Skin epidermis (tissue), 12 donors: ENCODE measurements around the gene NFYB.
"Not testable (repeated sequence)": the region's sequence is repeated elsewhere in the genome, so short reads cannot be mapped to it uniquely, and the experiment has no call there.

Experiments used
- H3K27ac ChIP-seq, 21 experiments: fragments of 200-600 bp; sonication (generic) in 11 of 21; one replicate each; pipeline ENCODE4 v1.5.0; 2020; ENCODE audit warnings: mild to moderate bottlenecking in 3 of 21, inconsistent platforms in 2 of 21, moderate library complexity in 2 of 21
- H3K4me3 ChIP-seq, 7 experiments: fragments of 200-600 bp; sonication (generic) in 2 of 7; one replicate each; pipeline ENCODE4 v1.5.0; 2020; ENCODE audit warnings: inconsistent platforms in 2 of 7, mild to moderate bottlenecking in 2 of 7, moderate library complexity in 1 of 7

NFYB gene

DNA sequence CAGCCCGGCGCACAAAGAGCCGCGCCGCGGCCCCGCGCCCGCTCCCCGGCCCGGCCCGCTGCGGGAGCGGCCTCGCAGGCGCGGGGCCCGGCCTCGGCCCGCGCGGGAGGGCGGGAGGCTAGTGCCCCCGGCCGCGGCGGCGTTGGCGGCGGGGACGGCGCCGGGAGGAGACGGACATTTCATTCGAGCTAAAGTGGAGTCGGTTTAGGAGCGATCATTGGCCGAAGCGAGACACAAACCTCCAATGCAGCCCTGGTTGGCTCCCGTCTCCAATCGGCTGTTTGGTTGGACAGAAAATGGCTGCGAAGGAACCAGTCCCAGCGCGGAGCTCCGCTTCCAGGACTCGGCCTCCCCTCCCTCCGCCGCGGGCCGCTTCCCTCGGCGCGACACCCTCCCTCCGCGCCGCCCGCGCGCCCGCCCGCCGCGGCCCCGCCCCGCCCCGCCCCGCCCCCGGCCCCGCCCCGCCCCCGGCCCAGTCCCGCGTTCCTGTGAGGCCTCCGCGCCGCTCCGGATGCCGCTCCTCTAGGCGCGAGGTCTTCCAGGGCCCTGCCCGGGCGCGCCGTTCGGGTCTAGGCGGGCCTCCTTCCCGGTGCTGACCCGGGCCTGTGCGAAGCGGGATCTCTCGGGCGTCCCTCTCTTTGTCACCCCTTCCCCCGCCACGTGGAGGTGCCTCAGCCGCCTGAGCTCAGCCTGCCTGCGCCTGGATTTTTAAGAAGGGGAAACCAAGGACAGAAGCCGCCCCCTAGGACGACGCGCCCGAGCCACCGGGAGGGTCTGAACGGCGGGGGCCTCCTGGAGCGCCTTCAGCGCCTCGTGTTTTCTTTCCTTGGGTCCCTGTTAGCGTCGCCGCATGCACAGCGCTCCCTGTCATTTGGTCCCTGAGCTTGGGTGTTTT is at the start of gene NFYB:
NFYB (minus strand) TSS at position 309 of the 895 bp plus-strand sequence. CDS start 2,757 bp downstream, outside the sequence.
- peak within 1 kb of the TSS; percentile 54 to 93 (median 86) for H3K27ac ChIP-seq
- peak within 1 kb of the TSS; percentile 57 to 74 (median 66) for H3K4me3 ChIP-seq

DNA sequence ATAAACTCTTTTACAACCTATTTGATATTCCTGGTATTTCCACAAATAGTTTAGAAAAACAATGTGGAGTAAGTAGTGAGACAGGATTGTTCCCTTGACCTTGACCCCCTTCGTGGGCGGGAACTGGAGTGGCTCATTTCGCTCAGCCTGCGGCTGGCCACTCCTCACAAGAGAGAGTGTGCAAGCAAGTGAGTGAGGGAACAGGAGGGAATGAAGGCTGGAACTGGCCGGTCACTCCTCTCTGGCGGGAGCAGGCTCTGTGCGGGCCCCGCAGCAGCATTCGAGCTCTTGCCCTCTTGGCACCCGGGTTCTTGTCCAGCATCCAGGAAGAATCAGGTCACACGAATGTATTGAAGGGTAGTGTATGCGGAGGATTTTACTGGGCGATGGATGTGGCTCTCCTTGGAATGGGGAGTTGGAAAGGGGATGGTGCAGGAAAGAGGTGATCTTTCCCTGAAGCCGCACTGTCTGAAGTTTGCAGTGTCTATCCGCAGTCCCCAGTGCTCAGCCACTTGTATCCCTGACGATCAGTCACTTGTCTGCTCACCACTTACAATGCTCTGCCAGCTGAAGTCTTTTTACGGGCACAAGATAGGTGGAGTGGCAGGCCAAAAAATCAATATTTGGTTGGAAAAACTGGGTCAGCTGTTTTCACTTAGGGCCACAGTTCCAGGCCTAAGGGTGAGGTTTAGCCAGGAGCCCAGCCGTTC is 49.6 kb upstream of the NFYB start:
- no peak overlapping the region for H3K4me3 ChIP-seq
- H3K27ac ChIP-seq: no peak overlapping the region

DNA sequence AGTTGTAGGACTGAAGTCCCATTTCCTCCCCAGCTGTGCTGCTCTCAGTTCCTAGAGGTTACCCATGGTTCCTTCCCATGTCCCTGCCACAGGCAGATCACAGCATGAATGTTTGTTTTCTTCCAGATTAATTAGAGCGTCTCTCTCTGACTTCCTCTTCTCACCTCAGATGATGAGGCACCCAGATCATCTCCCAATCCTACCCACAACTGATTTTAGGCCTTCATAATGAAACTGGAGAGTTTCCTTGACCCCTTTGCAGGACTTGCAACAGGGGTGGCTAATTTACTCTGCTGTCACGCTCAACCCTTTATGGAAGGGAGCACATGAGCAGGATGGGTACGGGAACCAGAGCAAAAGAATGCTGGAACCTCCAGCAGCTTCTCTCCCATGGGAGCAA is 45.4 kb upstream of the NFYB start:
- peak overlapping the region in 2 of 21 experiments; percentile 1 to 39 for H3K27ac ChIP-seq
- no peak overlapping the region for H3K4me3 ChIP-seq

DNA sequence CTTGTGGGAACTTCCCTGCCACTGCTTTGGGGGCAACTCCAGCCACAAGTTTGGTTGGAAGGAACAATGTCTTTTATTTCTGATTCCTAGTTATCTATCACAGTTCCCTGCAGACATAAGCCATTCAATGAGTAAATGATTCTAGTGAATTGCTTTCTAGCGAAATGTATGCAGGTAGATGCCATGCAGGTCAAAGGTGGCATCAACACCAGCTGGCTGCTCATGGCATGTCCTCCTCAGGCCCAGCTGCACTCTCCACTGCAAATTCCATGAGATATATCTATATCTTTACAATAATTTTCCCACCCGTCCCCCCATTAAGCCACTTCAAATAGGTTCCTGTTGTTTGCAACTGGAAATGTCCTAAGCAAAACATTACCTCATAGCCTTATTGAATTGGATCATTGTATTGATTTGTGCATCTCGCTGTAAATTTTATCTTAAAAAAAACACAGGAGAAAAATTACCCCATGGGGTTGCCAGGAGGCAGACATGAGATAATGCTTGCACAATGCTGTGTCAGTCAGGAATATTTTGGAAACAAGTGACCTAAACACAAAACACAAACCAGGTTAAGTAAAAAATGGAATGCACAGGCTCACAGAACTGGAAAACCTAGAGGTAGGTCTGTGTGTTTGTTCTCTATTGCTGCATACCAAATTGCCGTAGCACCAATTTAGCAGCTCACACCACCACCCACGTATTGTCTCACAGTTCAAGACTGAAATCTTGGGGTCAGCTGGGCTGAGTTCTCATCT is 44.8 kb upstream of the NFYB start:
- Histone ChIP-seq H3K27ac (peak overlapping the region in 1 of 21 experiments; percentile 45), H3K4me3 (no peak overlapping the region)

DNA sequence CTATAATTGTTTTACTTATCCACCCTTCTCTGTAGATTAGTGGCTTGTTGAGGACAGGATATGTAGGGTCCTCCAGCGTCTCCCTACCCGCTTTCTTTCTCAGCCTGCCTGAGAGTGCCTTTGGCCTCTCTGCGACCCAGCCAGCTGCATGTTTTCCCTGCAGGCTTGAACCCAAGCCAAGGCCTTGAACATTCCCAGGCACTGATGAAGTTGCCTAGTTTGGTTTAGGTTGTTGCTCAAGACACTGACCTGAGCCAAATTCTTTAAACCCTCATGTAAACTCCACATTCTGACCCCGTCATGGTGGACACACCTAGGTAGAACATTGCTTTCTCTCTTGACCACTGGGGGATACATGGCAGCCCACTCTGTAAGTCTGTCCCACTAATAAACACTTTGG is 44.1 kb upstream of the NFYB start:
- Histone ChIP-seq H3K27ac (peak overlapping the region in 1 of 21 experiments; percentile 45), H3K4me3 (no peak overlapping the region)

DNA sequence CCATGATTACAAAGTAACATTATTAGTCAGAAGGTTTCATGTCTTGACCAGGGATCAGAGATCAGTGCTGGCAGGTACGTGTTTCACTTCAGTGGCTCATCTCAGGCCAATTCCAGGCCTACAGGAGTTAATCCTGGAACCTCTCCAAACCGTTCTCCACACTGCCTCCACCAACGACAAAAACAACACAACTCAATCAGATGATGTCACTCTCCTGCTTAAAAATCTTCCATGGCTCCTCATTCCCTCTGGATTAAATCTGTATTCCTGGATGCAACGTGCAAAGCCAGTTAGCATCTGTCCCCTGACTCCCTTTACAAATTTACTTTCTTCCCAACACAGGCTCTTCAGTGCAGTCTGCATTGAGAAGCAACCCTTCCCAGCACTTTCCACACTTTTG is 43.3 kb upstream of the NFYB start:
- Histone ChIP-seq H3K4me3 (no peak overlapping the region), H3K27ac (peak overlapping the region in 1 of 21 experiments; percentile 10)

DNA sequence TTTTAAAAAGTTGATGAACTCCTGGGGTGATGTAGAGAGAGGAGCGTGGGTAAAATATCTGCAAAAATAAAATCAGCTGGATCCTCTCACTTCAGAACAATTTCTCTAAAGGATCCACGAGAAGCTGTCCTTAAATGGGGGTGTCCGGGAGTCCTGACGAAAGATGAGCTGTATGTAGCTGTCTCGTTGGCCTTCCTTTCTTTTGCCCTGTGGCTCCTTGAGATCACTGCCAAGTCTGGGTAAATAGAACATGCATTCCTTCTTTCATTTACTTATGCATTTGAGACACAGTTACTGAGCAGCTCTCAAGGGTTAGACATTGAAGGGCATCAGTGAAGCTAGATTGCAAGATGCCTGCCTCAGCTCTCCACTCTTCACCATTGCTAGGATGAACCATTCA is 42.4 kb upstream of the NFYB start:
- peak overlapping the region in 1 of 21 experiments; percentile 10 for H3K27ac ChIP-seq
- no peak overlapping the region for H3K4me3 ChIP-seq

DNA sequence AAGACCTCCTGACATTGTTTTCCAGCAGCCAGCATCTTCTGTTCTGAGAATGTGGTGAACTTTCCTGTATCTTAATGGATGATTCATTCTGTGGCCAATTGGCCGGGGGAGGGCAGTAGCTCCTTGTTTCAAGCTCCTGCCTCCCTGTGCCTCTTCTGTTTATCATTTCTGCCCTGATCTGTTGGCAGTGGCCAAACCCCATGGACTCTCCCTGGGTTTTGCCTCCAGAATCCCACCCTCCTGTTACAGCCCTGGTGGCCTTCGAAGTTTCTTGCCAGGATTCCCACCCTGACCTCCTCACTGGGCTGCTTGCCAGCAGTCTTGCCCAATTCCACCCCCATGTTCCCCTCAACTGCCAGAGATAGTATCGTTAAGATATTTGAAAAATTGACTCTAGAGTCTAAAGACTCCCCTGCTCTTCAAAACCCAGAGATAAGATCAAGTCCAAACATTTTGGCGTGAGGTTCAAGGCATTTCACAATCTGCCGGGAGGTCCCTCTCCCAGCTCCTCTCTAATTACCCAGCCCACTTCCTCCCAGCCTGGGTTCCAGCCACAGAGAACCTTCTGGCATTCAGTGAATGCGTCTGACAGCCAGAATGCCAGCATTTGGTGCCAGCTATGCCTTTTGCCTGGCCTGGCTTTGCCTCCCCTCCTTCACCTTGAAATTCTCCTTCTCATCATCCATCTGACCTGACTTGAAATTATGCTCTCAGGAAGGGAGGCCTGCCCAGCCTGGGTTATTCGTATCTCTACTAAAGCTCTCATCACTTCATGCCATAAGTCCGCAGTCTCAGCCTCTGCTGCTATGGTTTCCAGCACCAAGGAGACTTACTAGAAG is 39.9 kb upstream of the NFYB start:
- Histone ChIP-seq H3K27ac (peak overlapping the region in 13 of 21 experiments; percentile 6 to 79 (median 43)), H3K4me3 (no peak overlapping the region)

DNA sequence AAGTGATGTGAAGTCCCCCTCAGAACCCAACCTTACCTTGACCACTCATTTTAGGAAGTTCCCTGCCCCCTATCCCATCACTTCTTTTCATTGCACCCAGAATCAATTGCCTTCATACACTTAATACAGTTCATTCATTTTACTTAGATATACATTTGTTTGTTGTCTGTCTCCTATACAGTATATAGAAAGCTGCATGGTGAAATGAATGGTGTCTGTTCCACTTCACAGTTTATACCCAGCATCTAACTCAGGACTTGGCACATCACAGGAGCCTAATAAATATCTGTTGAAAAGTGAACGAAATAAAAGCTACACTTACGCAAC is 39.3 kb upstream of the NFYB start:
- H3K4me3 ChIP-seq: no peak overlapping the region
- H3K27ac ChIP-seq: peak overlapping the region in 4 of 21 experiments; percentile 16 to 79 (median 32)

DNA sequence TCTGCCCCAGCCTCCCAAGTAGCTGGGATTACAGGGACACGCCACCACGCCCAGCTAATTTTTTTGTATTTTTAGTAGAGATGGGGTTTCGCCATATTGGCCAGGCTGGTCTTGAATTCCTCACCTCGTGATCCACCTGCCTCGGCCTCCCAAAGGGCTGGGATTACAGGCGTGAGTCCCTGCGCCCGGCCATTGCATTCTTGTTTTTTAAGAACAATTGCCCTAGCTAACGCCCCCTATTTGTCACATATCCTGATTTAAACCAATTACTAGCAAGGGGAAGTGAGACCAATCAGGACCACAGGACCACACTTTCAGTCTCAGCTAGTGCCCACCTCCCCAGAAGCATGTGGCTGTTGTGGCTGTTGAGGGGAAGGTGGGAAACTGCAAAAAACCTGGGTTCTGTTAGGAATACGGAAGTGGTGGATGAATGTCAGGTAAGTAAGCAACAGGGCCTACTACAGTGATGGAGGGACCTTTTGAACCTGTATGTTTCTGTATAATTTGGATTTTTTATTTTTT is 37.8 kb upstream of the NFYB start:
- H3K27ac ChIP-seq: no peak overlapping the region
- no peak overlapping the region for H3K4me3 ChIP-seq

DNA sequence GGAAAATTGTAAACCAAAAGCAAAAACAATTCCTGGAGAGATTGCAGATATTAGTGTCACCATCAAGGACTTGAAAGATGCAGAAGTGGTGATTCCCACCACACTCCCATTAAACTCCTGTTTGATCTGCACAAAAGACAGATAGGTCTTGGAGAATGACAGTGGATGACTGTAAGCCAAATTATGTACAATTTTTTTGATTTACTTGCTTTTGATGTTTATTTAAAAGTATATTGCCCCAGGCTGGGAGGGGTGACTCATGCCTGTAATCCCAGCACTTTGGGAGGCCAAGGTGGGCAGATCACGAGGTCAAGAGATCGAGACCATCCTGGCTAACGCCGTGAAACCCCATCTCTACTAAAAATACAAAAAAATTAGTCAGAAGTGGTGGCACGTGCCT is 35.8 kb upstream of the NFYB start:
- H3K27ac ChIP-seq, H3K4me3 ChIP-seq: not testable (repeated sequence)

DNA sequence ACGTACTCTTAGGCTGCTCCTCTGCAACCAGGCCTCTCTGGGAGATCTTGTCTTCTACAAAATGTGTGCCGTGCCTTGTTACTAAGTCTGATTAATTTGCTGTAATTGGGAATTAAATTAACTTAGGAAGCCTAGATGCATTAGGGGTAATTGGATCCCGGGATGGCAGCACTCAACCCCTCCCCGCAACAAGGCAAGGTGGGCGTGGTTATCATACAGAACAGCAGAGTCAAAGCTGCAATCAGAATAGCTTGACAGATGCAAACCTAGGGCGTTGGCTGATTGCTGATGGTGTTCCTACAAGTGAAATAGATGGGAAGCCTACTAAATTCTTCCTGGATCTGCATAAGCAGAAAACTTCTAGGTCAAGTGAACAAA is 34.5 kb upstream of the NFYB start:
- H3K4me3 ChIP-seq: no peak overlapping the region

DNA sequence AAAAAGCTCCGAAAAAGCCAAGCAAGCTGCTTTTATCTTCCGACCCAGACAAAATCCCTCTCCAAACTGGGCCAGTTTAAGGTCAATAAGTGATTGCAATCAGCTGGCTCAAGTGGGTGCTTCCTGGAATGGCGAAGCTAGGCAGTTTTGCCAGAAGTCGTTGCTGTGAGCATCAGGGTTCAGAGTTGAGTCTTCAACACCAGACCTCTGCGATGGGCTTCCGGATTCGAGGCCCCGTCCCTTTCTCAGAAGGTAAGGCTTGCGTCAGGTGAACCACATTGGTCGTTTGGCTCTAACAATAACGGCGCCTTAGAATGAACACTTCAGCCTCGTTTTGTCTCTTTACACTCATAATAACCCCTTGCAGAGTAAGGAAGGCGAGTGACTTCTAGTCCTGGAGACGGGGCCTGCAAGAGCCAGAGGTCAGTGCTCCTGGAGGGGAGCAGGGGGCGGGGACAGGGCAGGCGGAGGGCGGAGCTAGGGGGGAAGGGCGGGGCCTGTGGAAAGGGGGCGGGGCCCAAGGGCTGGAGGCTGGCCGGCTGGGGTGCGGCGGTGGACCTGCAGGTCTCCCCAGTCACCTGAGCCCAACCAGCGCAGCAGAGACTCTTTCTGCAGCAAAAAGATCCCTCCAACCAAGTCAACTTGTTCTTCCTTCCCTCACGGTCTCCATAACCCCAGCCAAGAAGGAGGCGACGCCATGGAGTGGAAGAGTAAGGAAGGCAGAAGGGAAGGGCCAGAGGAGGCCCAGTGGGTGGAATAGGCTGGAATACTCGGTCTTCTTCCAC is 34.0 kb upstream of the NFYB start:
- Histone ChIP-seq H3K4me3 (no peak overlapping the region), H3K27ac (no peak overlapping the region)

More for the DNA sequence above, 34.5 kb upstream of the NFYB start:
- H3K27ac ChIP-seq: no peak overlapping the region

DNA sequence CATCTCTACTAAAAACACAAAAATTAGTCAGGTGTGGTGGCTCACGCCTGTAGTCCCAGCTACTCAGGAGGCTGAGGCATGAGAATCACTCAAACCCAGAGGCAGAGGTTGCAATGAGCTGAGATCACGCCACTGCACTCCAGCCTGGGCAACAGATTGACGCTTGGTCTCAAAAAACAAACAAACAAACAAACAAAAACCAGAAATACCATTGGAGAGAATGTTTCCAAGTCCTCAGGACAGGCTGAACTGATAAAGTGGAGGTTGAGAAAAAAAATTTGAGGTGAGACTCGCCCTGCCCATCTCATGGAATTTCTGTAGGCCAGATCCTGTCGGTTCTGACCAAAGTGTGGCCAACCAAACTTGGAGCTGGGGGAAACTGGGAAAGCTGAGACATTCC is 30.6 kb upstream of the NFYB start:
- H3K27ac ChIP-seq: no peak overlapping the region
- no peak overlapping the region for H3K4me3 ChIP-seq

DNA sequence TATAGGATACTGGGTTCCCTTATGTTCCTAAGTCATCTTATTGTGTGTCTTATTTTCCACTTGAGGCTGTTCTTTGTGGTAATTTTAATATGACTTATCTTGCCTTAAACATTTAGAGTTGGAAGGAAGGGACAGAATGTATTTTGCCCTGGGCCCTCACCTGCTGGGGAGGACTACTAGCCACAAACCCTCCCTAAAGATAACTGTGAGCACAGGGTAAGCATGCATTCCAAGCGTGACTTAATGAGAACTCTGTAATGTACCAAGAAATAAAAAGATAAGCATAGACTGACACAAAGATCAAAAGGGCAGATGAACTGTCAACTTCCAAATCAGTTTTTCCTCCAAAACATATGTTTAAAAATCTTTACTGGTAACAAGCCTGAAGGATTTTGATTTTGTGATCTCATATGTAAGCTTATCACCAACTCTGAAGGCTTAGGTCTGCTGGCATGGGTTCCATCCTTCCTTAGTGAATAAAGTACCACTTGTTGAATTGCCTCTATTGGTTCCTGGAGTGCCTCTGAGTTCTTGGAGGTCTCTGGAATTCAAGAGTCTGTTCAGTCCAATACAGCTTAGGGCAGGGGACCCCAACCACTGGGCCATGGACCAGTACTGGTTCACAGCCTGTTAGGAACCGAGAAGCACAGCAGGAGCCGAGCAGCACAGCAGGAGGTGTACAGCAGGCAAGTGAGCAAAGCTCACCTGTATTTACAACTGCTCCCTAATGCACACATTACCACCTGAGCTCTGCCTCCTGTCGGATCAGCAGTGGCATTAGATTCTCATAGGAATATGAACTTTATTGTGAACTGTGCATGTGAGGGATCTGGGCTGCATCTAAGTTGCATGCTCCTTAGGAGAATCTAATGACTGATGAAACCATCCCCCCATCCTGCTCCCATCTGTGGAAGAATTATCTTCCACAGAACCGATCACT is 29.8 kb upstream of the NFYB start:
- no peak overlapping the region for H3K4me3 ChIP-seq
- no peak overlapping the region for H3K27ac ChIP-seq

DNA sequence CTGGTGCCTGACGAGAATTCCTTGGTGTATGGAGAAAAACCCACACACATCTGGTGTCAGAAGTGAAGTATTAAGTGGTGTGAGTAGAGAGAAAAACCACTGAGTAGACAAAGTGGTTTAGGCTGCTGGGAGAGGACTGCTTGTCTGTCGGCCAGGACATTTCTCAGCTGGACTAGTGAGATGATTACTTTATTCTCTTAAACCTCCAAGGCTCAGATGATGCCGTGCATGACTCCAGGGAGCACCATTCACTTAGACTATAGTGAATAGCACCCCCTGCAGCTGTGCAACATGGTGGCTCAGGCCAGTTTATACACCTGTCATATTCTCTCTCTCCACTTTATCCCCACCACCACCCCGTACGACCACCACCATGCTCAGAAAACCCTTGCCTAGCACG is 28.5 kb upstream of the NFYB start:
- Histone ChIP-seq H3K4me3 (no peak overlapping the region), H3K27ac (no peak overlapping the region)

DNA sequence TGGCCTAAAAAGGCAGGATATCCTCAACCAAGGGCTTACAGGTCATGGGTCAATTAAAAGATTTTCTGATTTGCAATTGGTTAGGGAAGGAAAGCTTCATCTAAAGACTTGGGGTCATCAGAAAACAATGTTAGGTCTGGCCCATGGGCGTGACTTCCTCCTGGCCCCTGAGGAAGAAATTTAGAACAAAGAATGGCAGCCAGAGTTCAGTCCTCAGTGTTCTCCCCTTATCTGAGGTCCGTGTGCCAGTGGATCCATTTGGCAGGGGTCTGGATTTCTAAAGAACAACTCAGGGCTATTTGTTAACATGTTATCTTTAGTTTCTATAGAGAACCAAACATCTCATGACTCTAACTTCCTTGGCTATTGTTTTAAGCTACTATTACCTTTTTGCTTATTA is 27.8 kb upstream of the NFYB start:
- Histone ChIP-seq H3K27ac (no peak overlapping the region), H3K4me3 (no peak overlapping the region)
